HG02571 (cell line): ENCODE data around the gene OR9A2.

Source experiments
- ATAC-seq: cut with Tn5 transposase; IDR thresholded peaks from one replicate; pipeline ENCODE4 v1.9.1; 2021; ENCODE audit warnings: mild to moderate bottlenecking, moderate library complexity; ENCODE audit not compliant: unreplicated experiment

OR9A2 gene, protein sequence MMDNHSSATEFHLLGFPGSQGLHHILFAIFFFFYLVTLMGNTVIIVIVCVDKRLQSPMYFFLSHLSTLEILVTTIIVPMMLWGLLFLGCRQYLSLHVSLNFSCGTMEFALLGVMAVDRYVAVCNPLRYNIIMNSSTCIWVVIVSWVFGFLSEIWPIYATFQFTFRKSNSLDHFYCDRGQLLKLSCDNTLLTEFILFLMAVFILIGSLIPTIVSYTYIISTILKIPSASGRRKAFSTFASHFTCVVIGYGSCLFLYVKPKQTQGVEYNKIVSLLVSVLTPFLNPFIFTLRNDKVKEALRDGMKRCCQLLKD

GRCh38 chr7:143027032-143027431, at the start of gene OR9A2:
TSS of gene OR9A2 (minus strand) at chr7:143027132. CDS start at chr7:143027132, 0 bp downstream.
- no peak for ATAC-seq

- no peak for ATAC-seq
These were observed 47.2 kb upstream of the OR9A2 start for GRCh38 chr7:143074141-143074540.

GRCh38 chr7:143073556-143073955, 46.6 kb upstream of the OR9A2 start:
- no peak for ATAC-seq

DNA sequence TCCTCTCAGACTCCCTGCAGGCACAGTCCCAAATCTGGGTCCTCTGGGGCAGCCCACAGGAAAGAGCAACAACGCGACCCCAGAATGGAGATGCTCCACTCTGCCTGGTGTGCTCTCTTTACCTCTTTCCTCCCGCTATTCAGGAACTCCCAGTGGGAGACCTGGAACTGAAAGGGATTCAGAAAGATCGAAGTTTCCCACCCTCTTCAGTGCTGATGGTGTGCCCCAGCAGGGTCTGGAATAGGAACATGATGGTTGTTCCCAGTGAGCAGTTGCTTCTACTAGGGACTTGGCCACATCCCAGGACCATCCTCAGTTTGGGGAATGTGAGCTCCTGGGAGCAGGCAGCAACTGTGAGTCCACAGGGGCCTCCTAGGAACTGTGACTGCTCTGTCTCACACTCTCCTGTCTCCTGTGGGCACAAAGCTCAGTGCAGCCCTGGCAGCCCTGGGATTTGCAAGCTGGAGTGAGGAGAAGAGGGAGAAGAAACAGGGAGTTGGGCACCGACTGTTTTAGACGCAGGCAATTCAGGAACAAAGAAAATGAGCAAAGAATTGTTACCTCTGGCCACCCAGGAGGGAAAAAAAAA, 43.1 kb upstream of the OR9A2 start:
- no peak for ATAC-seq

GRCh38 chr7:143068446-143068845, 41.5 kb upstream of the OR9A2 start:
- ATAC-seq: no peak

DNA sequence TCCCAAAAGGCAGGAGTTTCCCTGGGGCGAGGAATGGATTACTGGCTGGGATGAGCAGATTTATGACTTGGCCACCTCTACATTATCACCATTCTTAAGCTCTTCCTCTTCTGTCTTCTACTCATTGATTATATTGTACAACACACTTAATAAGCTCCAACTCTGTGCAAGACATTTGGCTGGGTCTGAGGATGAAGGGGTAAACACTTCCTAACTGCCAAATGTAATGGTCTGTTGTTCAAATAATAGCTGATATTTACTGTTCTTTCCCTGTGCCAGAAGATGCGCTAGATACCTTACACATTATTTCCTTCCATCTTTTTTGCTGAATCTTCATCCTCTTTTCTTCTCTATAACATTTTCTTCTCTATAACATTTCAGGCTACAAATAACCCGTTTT, 36.8 kb upstream of the OR9A2 start:
- no peak for ATAC-seq

DNA sequence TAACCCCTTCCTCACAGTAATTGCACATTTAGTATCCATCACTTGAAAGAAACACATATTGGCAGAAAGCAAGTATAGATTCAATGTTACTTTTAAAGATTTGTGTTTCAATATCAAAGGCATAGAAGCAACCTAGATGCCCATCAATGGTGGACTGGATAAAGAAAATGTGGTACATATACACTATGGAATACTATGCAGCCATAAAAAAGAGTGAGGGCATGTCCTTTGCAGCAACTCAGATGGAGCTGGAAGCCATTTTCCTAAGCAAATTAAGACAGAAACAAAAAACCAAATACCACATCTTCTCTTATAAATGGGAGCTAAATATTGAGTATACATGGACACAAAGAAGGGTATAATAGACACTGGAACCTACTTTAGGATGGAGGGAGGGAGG, 28.8 kb upstream of the OR9A2 start:
- ATAC-seq: no peak

DNA sequence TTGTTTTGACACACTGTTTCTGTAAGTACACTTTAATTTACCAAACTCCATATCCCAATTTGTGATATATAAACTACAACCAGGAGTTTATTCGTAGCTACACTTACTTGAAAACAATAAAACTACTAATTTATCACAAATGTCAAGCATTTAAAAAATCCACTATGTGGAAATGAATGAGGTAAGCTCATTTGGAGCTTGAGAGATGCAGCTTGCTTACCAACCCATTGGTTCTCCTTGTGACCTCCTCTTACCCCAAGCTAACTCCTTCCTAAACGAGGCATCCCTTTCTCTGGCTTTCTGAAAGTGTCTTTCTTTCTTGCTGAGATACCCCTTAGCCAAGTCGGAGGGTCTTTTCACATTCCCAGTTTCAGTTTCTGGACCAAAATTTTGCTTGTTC, 27.7 kb upstream of the OR9A2 start:
- ATAC-seq: no peak

DNA sequence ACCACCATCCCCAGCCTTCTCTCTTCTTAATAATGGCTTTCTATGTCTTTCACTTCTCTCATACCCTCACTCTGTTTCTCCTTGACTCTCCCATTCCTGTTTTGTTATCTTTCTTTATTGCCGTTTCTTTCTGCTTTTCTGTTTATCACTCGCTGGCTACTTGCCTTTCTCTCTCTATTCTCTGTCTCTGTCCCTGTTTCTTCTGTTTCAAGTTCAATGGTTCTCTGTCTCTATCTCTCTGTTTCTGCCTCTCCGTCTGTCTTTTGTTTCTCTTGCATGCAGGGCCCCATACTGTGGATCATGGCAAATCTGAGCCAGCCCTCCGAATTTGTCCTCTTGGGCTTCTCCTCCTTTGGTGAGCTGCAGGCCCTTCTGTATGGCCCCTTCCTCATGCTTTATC, 25.1 kb upstream of the OR9A2 start, which contains the start of gene OR6V1:
Gene OR6V1 (plus strand): TSS at position 301 of the 400 bp plus-strand sequence. CDS start 0 bp downstream, at position 301.
- no peak for ATAC-seq

DNA sequence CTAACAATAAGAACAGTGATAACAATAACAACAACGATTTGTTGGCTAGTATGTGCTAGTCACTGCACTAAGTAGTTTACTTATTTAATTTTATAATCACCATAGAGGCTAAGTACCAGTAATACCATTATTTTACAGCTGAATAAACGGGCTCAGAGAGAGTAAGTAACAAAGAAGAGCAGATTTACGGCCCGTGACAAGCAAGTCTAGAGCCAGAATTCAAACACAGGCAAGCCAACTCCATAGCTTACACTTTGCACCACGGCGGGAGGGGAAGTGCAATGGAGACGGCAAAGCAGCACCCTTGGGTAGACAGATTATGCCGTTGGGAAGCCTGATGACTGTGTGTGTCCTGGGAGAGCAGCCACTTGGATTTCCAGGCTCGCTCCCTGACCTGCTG, 24.0 kb upstream of the OR9A2 start:
- ATAC-seq: no peak

DNA sequence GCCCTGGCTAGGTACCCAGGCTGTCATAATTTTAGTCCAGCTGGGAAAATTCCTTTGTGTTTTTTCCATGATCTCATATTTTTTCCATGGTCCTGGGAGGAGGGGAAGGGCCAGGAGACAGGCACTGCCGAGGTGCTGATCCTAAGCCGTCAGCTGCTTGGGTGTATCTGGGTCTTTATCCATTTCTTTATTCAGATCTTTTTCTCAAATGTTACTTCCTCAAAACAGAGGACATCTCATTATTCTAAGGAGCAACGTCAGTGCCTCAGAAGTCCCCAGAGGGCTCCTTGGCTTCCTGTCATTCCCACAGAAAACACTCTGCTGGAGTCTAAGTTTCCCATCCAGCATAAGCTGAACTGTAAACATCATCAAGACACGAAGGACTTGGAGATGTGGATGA, 22.4 kb upstream of the OR9A2 start:
- no peak for ATAC-seq

DNA sequence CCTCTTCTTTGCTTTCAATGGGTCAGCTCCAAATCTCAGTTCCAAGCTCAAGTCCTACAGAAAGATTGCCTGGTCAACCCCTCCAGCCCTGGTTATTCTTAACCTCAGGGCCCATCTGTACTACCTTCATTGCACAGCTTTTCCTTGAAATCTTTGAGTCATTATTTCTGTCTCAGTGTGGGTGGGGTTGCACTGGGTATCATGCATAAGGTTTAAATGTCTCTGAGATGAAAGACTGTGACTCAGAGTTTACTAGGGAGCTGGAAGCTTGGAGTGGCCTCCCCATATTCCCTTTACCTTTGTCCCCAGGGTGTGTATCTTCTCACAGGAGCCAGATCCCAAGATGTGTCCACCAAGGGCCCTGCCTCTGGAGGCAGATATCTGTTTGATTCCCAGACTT, 21.9 kb upstream of the OR9A2 start:
- ATAC-seq: no peak

DNA sequence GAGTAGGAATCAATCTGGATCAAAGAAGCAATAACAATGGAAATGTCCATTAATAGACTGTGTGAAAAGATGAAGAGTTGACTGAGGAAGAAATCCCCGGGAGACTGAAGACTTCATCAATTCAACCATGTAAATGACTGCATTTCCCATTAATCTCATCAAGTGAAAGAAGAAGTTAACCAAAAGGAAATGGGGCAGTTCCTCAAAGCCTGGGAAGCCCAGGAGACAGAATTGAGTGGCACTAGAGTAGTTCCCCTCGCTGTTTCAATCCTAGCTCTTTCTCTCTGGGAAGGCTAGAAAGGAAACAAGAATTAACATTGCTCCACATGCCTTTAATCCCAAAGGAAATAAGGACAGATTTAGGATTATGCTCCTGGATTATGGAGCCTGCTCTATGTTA, 20.4 kb upstream of the OR9A2 start:
- no peak for ATAC-seq

DNA sequence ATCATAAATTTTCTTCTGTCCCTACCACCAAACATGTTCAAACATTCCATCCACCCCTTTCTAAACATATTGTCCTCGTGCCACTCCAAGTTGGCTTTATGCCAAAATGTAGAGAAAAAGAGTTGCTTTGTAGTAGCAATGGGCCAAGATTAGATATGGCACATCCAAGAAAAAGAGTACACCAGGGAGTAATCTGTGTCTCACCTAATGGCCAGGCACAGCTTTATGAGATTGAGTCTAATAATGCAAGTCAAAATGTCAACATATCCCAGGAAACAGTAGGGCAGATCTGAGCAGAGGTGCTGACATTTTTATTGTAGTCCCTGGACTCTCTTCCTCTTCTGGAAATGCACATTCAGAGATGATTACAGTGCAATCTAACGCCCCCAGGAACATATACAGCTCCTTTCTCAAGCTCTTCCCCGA, 19.5 kb upstream of the OR9A2 start:
- ATAC-seq: no peak

DNA sequence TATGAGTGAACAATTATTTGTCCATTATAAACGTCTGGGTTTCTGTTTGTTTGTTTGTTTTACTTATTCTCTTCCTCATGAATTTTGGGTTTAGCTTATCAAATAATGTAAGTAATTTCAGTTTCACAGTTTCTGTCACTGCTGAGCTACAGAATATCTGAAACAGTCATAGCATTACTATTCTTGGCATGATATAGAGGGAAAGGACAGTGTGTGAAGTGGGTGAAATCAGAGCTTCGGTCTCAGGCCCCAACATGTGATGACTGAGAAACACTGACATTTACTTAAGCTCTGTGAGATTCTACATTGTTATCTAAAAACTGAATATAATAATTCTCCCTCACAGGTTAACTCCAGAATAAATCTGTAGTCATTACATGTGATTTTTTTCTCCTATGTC, 16.5 kb upstream of the OR9A2 start:
- no peak for ATAC-seq

DNA sequence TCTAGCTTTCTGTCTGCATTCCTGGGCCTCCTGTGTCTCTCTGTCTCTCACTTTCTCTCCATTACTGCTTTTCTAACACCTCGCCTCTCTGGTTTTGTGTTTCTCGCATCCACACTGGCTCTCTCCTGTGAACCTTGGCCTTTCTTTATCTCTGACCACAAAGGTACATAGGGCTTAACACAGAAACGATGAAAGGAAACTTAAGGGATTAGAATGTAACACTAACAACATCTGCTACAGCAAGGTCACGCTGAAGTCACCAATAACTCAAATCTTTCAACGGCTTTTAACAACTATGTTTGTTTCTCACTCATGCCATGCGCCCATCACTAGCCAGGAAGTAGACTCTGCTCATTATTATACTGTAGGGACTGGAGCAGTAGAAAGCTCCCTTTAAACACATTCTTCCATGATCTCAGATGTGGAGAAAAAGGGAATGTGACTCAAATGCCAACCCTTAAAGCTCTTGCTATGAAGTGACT, 15.9 kb upstream of the OR9A2 start:
- ATAC-seq: no peak

DNA sequence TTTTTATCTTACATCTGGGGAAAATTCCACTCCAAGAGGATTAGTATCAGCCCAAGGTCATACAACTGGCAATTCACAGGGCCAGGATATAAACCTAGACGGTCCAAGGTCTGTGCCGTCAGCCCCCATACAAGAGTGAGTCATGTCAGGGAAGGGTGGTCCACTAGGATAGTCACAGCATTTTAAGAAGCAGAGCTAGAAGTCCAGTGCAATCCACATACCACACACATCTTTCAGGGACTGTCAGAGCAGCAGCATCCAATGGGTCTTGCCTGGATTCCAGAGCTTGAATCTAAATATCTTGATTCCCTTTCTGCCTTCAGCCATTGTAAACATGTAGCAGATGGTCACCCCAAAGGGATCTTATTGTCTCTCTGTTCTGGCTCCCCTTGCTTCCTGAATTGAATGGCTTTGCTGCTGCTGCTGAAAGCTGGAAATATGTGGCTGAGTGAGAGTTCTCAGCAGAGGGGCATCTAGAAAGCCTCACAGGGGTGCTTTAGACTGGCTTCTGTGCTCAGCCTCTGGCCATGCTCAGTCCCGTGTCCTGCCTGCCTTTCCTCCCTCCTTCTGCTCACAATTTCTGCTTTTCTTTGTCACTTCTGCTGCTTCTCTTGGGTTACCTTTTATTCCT, 15.3 kb upstream of the OR9A2 start:
- no peak for ATAC-seq

DNA sequence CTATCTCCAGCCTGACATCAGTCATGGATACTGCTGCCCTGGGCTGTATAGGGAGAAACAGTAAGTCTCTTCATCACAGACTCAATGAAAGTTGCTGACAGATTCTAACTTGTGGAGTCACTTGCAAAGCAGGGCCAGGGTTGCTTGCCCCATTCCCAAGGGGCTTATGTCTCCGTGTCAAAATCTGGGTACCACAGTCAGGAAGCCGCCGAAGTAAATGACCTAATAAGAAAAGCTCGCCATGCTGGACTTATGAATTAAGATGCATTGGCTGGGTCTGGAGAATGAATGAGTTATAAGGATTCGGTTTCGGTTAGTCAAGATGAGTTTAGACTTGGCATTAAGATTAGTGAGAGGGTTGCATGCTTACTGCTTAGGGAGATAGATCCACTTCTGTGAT, 14.4 kb upstream of the OR9A2 start:
- ATAC-seq: no peak

DNA sequence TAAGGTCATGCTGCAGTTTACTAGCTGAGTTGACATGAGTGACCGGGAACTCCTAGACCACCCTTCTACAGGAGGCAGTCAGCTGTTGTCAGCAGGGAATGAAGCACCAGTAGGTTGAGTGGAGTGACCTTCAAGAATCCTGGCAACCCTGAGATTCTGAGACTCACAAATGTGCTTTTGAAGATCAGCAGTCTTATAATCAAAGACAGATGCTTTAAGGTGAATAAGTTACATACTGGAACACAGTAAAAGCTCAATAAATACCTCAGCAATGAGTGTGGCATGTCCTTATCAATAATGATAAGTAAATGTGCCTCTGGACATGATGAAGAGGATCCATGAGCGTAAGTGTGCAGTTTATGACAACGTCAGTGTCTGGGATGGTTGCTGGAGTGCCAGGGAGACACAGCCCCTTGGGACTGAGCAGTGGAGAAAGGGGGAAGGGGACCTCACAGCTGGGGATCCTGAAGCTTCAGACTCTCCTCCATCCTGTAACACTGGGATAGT, 13.3 kb upstream of the OR9A2 start:
- no peak for ATAC-seq

GRCh38 chr7:143038635-143039034, 11.7 kb upstream of the OR9A2 start:
- ATAC-seq: no peak

DNA sequence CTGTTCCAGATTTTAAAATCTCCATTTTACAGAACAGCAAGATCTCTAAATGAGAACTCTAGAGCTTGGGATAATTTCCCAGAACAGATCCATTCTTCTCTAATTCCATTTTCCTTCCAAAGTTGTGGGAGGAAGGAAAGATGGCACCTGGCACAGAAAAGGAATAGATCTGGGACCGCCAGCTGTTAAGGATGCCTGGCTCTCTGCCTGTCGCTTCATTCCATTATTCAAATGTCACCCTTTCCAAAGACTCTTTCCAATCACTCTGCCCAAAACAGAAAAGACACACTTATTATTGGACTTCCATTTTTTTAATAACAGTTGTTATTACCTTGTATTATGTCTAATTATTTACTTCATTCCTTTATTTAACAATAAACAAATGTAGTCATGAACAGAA, 751 bp upstream of the OR9A2 start:
- ATAC-seq: no peak

- no peak for ATAC-seq
These were observed 1.6 kb downstream of the OR9A2 start for GRCh38 chr7:143025371-143025770.
